ENCODE results near the gene LRMDA.

LRMDA gene

DNA sequence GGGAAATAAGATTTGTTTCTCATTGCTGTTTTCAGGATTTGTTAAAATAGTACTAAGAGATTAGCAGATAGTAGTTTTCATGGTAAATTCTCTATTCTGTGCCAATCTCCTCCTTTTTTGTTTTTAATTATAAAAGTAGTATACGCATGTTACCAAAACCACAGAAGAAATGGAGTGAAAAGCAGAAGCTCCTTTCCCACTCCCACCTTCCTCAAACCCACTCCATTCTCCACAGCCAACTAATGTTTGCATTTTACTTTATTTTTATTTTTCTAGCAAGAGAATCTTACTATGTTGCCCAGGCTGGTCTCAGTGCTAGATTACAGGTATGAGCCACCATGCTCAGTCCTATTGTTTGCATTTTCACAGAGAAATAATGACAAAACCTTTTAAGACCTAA lies 4.5 kb upstream of the LRMDA start:
- H3K27me3 Mint-ChIP-seq (ENCODE audit: low read depth), result peaks cover 40% of the 10 kb centered on the region
- no peaks in the 10 kb centered on the region for H3K4me1 Mint-ChIP-seq (ENCODE audit: low read depth)
- no peaks in the 10 kb centered on the region for H3K9me3 Mint-ChIP-seq
- H3K4me3 Mint-ChIP-seq, result no peak overlapping the region
- H3K36me3 Mint-ChIP-seq (ENCODE audit: low read depth), result no peaks in the 10 kb centered on the region
- H3K27ac Mint-ChIP-seq, result no peak overlapping the region

GRCh38 chr10:75427951-75428350 lies 3.5 kb upstream of the LRMDA start:
- Mint-ChIP-seq H3K27ac (no peak overlapping the region), H3K4me1 (ENCODE audit: low read depth) (no peaks in the 10 kb centered on the region), H3K36me3 (ENCODE audit: low read depth) (no peaks in the 10 kb centered on the region), H3K9me3 (no peaks in the 10 kb centered on the region), H3K27me3 (ENCODE audit: low read depth) (peaks cover 49% of the 10 kb centered on the region), H3K4me3 (no peak overlapping the region)

- Mint-ChIP-seq H3K27ac (no peak overlapping the region), H3K4me1 (ENCODE audit: low read depth) (no peaks in the 10 kb centered on the region), H3K27me3 (ENCODE audit: low read depth) (peaks cover 52% of the 10 kb centered on the region)
Measured at GRCh38 chr10:75428434-75429158, 2.8 kb upstream of the LRMDA start.

GRCh38 chr10:75429159-75429827 lies 2.1 kb upstream of the LRMDA start:
- Mint-ChIP-seq H3K27me3 (ENCODE audit: low read depth) (peaks cover 52% of the 10 kb centered on the region), H3K36me3 (ENCODE audit: low read depth) (no peaks in the 10 kb centered on the region), H3K4me3 (no peak overlapping the region), H3K4me1 (ENCODE audit: low read depth) (no peaks in the 10 kb centered on the region), H3K27ac (no peak overlapping the region), H3K9me3 (no peaks in the 10 kb centered on the region)

More at GRCh38 chr10:75428434-75429158, 2.8 kb upstream of the LRMDA start:
- H3K36me3 Mint-ChIP-seq (ENCODE audit: low read depth), result no peaks in the 10 kb centered on the region
- no peaks in the 10 kb centered on the region for H3K9me3 Mint-ChIP-seq
- H3K4me3 Mint-ChIP-seq, result no peak overlapping the region

DNA sequence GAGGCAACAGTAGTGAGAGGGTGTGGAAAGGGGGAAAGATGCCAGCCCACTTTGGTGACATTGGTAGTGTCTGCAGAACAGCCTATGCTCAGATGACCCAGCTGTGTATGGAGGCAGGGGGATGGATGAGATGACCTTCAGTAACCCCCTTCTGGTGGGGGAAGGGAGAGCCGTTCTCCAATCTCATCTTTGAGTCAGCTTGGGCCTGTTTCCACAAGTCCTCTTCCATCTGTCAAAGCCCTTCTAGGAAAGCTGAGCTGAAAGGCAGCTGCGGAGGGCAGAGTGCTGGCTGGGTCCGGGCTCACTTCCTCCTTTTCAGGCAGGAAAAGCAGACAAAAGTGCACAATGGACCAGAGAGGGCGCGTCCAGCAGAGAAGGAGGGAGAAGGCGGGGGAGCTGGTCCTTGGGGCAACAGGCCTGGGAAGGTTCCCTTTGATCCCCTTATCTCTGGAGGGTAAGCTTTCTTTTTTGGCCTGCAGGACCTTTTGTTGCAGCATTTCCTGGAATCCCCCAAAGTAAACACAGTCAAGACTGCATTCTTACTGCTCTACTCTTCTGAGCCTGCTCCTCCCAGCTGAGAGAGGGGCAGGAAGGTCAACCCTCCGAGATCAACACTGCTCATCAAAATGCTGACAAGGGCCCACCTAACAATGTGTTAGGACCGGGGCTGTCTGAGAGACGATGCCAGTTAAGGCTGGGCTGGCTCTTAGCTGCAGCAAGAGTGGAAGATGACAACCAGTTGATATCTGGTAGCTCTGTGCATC lies 1.2 kb upstream of the LRMDA start:
- no peaks in the 10 kb centered on the region for H3K4me1 Mint-ChIP-seq (ENCODE audit: low read depth)
- no peak overlapping the region for H3K27ac Mint-ChIP-seq
- no peaks in the 10 kb centered on the region for H3K36me3 Mint-ChIP-seq (ENCODE audit: low read depth)
- peaks cover 59% of the 10 kb centered on the region for H3K27me3 Mint-ChIP-seq (ENCODE audit: low read depth)
- H3K9me3 Mint-ChIP-seq, result no peaks in the 10 kb centered on the region
- H3K4me3 Mint-ChIP-seq, result no peak overlapping the region

DNA sequence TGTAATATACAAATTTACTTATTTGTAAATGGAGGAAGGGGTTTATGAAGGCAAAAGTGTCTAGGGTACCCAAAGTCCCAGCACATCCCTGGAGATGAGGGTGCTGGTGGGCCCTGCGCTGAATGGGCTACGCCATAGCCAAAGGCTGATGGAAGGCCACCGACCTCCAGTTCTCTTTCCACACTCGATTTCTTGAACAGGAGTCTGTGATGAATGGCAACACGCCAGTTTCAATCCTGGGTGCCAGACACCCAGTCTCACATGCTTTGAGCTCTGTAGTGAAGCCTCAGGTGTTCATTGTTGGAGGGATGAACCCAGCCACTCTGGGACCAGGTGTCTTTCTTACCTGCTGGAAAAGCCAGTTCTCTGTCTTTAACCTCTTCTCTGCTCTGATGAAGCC lies 752 bp downstream of the LRMDA start:
- Mint-ChIP-seq H3K4me3 (no peak overlapping the region), H3K27ac (no peak overlapping the region), H3K4me1 (ENCODE audit: low read depth) (no peaks in the 10 kb centered on the region), H3K36me3 (ENCODE audit: low read depth) (no peaks in the 10 kb centered on the region), H3K9me3 (no peaks in the 10 kb centered on the region), H3K27me3 (ENCODE audit: low read depth) (peaks cover 58% of the 10 kb centered on the region)

DNA sequence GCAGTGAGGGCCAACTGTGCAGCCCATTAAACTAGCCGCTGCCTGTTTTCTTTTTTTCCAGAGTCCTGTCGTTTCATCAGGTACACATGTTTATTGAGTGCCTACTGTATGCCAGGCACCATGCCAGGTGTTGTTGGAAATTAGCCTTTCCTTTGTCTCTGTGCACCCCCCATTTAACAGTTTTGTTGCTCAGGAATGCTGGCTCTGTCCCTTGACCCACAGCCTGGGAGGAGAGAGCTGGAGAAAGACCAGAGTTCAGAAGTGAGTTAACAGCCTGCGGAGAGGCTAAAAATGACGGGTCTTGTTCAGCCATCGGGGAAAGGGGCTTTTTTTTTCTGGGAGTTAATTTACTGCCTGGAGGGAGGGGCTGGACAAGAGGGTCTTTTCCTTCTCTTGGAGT lies 1.3 kb downstream of the LRMDA start:
- H3K9me3 Mint-ChIP-seq, result no peaks in the 10 kb centered on the region
- H3K36me3 Mint-ChIP-seq (ENCODE audit: low read depth), result no peaks in the 10 kb centered on the region
- H3K4me1 Mint-ChIP-seq (ENCODE audit: low read depth), result no peaks in the 10 kb centered on the region
- peaks cover 58% of the 10 kb centered on the region for H3K27me3 Mint-ChIP-seq (ENCODE audit: low read depth)
- no peak overlapping the region for H3K4me3 Mint-ChIP-seq
- H3K27ac Mint-ChIP-seq, result no peak overlapping the region

GRCh38 chr10:75433216-75433615 lies 1.8 kb downstream of the LRMDA start:
- Mint-ChIP-seq H3K36me3 (ENCODE audit: low read depth) (no peaks in the 10 kb centered on the region), H3K27me3 (ENCODE audit: low read depth) (peaks cover 58% of the 10 kb centered on the region), H3K9me3 (no peaks in the 10 kb centered on the region), H3K4me1 (ENCODE audit: low read depth) (no peaks in the 10 kb centered on the region), H3K27ac (no peak overlapping the region), H3K4me3 (no peak overlapping the region)

- peaks cover 47% of the 10 kb centered on the region for H3K27me3 Mint-ChIP-seq (ENCODE audit: low read depth)
- no peaks in the 10 kb centered on the region for H3K36me3 Mint-ChIP-seq (ENCODE audit: low read depth)
- H3K4me1 Mint-ChIP-seq (ENCODE audit: low read depth), result no peaks in the 10 kb centered on the region
Measured at GRCh38 chr10:75434291-75434690, 2.9 kb downstream of the LRMDA start.

DNA sequence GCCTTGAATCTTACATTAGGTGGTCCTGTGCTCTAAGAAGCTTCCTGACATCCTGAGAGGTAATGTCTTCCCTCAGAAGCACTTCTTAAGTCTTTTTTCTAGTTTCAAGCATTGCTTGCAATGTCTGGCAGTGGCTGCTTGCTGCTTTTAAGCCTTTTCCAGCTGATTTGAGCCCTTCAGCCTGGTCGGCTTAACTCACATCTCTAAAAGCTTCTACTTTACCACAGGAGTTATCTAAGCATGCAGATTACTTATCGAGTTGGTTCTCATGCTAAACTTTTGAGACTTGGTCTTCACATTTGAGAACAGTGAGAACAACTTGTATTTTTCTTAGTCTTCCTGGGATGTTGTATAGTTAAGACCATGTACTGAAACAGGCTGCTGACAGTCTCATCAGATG lies 3.9 kb downstream of the LRMDA start:
- Mint-ChIP-seq H3K27ac (no peak overlapping the region), H3K4me1 (ENCODE audit: low read depth) (no peaks in the 10 kb centered on the region), H3K9me3 (no peaks in the 10 kb centered on the region), H3K4me3 (no peak overlapping the region), H3K27me3 (ENCODE audit: low read depth) (peaks cover 37% of the 10 kb centered on the region), H3K36me3 (ENCODE audit: low read depth) (no peaks in the 10 kb centered on the region)

More at GRCh38 chr10:75434291-75434690, 2.9 kb downstream of the LRMDA start:
- Mint-ChIP-seq H3K27ac (no peak overlapping the region), H3K4me3 (no peak overlapping the region), H3K9me3 (no peaks in the 10 kb centered on the region)

DNA sequence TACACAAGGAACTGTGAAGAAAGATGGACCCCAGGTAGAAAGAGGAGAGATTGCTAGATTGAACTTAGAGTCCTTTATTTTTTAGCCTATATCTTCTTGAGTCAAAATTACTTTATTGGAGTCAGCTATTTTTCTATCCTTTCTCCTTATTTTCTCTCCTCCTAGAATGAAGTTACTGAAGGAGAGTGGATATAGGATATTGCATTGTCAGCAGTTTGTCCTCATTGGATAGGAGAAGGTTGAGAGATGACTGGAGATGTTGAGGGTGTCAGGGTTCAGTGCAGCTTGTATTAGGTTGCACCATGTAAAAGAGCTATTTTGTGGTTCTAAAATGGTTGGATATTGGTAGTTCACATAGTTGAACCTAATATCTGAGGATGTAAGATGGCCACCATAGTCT lies 5.5 kb downstream of the LRMDA start:
- Mint-ChIP-seq H3K36me3 (ENCODE audit: low read depth) (no peaks in the 10 kb centered on the region), H3K27ac (no peak overlapping the region), H3K9me3 (no peaks in the 10 kb centered on the region), H3K27me3 (ENCODE audit: low read depth) (peaks cover 26% of the 10 kb centered on the region), H3K4me3 (no peak overlapping the region), H3K4me1 (ENCODE audit: low read depth) (no peaks in the 10 kb centered on the region)

- Mint-ChIP-seq H3K36me3 (ENCODE audit: low read depth) (no peaks in the 10 kb centered on the region), H3K27me3 (ENCODE audit: low read depth) (peaks cover 18% of the 10 kb centered on the region), H3K27ac (no peak overlapping the region), H3K4me3 (no peak overlapping the region), H3K4me1 (ENCODE audit: low read depth) (no peaks in the 10 kb centered on the region), H3K9me3 (no peaks in the 10 kb centered on the region)
Measured at GRCh38 chr10:75437693-75438092, 6.3 kb downstream of the LRMDA start.

DNA sequence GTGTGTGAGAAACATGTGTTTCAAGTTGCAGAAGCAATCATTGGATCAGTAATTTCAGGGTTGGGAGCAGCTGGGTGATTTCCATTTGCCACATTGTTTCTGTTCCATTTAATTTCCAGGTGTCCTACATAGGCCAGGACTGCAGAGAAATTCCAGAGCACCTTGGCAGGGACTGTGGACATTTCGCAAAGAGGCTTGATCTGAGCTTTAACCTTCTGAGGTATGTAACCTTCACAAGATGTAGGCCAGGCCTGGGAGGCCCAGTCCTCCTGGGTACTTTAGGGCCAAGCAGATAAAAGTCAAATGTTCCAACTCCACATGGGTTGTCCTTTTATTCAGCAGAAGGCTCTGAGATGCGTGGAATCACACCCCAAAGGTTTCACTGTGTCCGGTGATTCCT lies 6.9 kb downstream of the LRMDA start:
- peaks cover 12% of the 10 kb centered on the region for H3K27me3 Mint-ChIP-seq (ENCODE audit: low read depth)
- H3K27ac Mint-ChIP-seq, result no peak overlapping the region
- no peaks in the 10 kb centered on the region for H3K36me3 Mint-ChIP-seq (ENCODE audit: low read depth)

GRCh38 chr10:75439811-75440210 lies 8.4 kb downstream of the LRMDA start:
- Mint-ChIP-seq H3K9me3 (peaks cover 12% of the 10 kb centered on the region), H3K4me1 (ENCODE audit: low read depth) (no peaks in the 10 kb centered on the region), H3K27ac (no peak overlapping the region), H3K36me3 (ENCODE audit: low read depth) (no peaks in the 10 kb centered on the region), H3K4me3 (no peak overlapping the region), H3K27me3 (ENCODE audit: low read depth) (peaks cover 6% of the 10 kb centered on the region)

More for the DNA sequence above, 6.9 kb downstream of the LRMDA start:
- H3K4me3 Mint-ChIP-seq, result no peak overlapping the region
- H3K4me1 Mint-ChIP-seq (ENCODE audit: low read depth), result no peaks in the 10 kb centered on the region
- H3K9me3 Mint-ChIP-seq, result peaks cover 3% of the 10 kb centered on the region

Data from T-helper 1 cell treated with Interleukin-12 subunit alpha and Interleukin-12 subunit beta and Interleukin-4 antibody, amounts not matched to agents 30 μg/mL and 1 μg/mL, for 36 hours (primary cell).